Stimulated activated naive CD8-positive, alpha-beta T cell treated with anti-CD3 and anti-CD28 coated beads, Interleukin-15, amount 100 ng/mL, for 72 hours (primary cell): ENCODE results near the gene WRNIP1.
"Not testable (repeated sequence)": the region's sequence is repeated elsewhere in the genome, so short reads cannot be mapped to it uniquely, and the experiment has no call there.

Source experiments
- ATAC-seq: fragments of 150-1000 bp; cut with Tn5 transposase; 2 replicates; pipeline ENCODE4 v1.10.0; 2021; ENCODE audit warnings: mild to moderate bottlenecking, moderate library complexity
- DNase-seq, 2 donors: peaks; one replicate each; pipeline ENCODE4 v3.0.0; 2021 to 2022
- H3K27ac Mint-ChIP-seq, 2 donors: one replicate each; pipeline ENCODE4 v1.8.0; 2022; ENCODE audit warnings: mild to moderate bottlenecking in 2 of 2, mixed read lengths in 2 of 2, moderate library complexity in 2 of 2
- H3K27me3 Mint-ChIP-seq: one replicate; pipeline ENCODE4 v1.8.0; 2022; ENCODE audit warnings: mixed read lengths
- H3K4me1 Mint-ChIP-seq: one replicate; pipeline ENCODE4 v1.8.0; 2022; ENCODE audit warnings: mild to moderate bottlenecking, mixed read lengths
- H3K4me3 Mint-ChIP-seq, 2 donors: one replicate each; pipeline ENCODE4 v1.8.0; 2022; ENCODE audit warnings: mild to moderate bottlenecking in 2 of 2, mixed read lengths in 2 of 2, moderate library complexity in 1 of 2
- H3K9me3 Mint-ChIP-seq, 2 donors: one replicate each; pipeline ENCODE4 v1.8.0; 2022; ENCODE audit warnings: mixed read lengths in 2 of 2

Gene WRNIP1

GRCh38 chr6:2799936-2800527 lies 34.8 kb downstream of the WRNIP1 start:
- Mint-ChIP-seq H3K4me3 (peak overlapping the region; percentile 9 to 21), H3K27me3 (no peaks in the 10 kb centered on the region), H3K4me1 (peaks cover 45% of the 10 kb centered on the region), H3K9me3 (no peaks in the 10 kb centered on the region), H3K27ac (peak overlapping the region; percentile 54 to 83)
- ATAC-seq (peak; percentile 83), DNase-seq (peak in 1 of 2 donors; percentile 41)

- ATAC-seq = no peak
- no peak for DNase-seq
- Mint-ChIP-seq H3K27me3 (no peaks in the 10 kb centered on the region), H3K4me3 (no peak overlapping the region), H3K9me3 (no peaks in the 10 kb centered on the region), H3K4me1 (peaks cover 41% of the 10 kb centered on the region), H3K27ac (no peak overlapping the region)
Observed at GRCh38 chr6:2800552-2801316, 35.5 kb downstream of the WRNIP1 start.

GRCh38 chr6:2801687-2802086 lies 36.5 kb downstream of the WRNIP1 start:
- not testable (repeated sequence) for H3K4me3 Mint-ChIP-seq, H3K9me3 Mint-ChIP-seq, ATAC-seq, H3K27ac Mint-ChIP-seq, H3K27me3 Mint-ChIP-seq, DNase-seq
- peaks cover 43% of the 10 kb centered on the region for H3K4me1 Mint-ChIP-seq

- H3K4me3 Mint-ChIP-seq = no peak overlapping the region
- H3K27me3 Mint-ChIP-seq = no peaks in the 10 kb centered on the region
- ATAC-seq = no peak
- H3K9me3 Mint-ChIP-seq = no peaks in the 10 kb centered on the region
- H3K27ac Mint-ChIP-seq = no peak overlapping the region
- DNase-seq = no peak
- H3K4me1 Mint-ChIP-seq = peaks cover 37% of the 10 kb centered on the region
Observed at GRCh38 chr6:2802521-2803060, 37.4 kb downstream of the WRNIP1 start.

- DNase-seq (no peak), ATAC-seq (no peak)
- Mint-ChIP-seq H3K9me3 (no peaks in the 10 kb centered on the region), H3K4me1 (peaks cover 27% of the 10 kb centered on the region), H3K27ac (no peak overlapping the region), H3K4me3 (no peak overlapping the region), H3K27me3 (no peaks in the 10 kb centered on the region)
Observed at GRCh38 chr6:2803731-2804429, 38.7 kb downstream of the WRNIP1 start.

- peaks cover 25% of the 10 kb centered on the region for H3K4me1 Mint-ChIP-seq
- ATAC-seq (no peak), DNase-seq (no peak)
- no peak overlapping the region for H3K4me3 Mint-ChIP-seq
- H3K27me3 Mint-ChIP-seq = no peaks in the 10 kb centered on the region
- no peaks in the 10 kb centered on the region for H3K9me3 Mint-ChIP-seq
- peak overlapping the region in 1 of 2 donors; percentile 45 for H3K27ac Mint-ChIP-seq
Observed at GRCh38 chr6:2804516-2804915, 39.3 kb downstream of the WRNIP1 start.

GRCh38 chr6:2805031-2805430 lies 39.8 kb downstream of the WRNIP1 start:
- peaks cover 25% of the 10 kb centered on the region for H3K4me1 Mint-ChIP-seq
- no peak overlapping the region for H3K27ac Mint-ChIP-seq
- no peak for DNase-seq

GRCh38 chr6:2806644-2807043 lies 41.5 kb downstream of the WRNIP1 start:
- H3K4me3 Mint-ChIP-seq = no peak overlapping the region
- no peak for ATAC-seq
- DNase-seq = no peak
- H3K27ac Mint-ChIP-seq = no peak overlapping the region
- H3K27me3 Mint-ChIP-seq = no peaks in the 10 kb centered on the region
- H3K9me3 Mint-ChIP-seq = no peaks in the 10 kb centered on the region
- H3K4me1 Mint-ChIP-seq = peaks cover 28% of the 10 kb centered on the region

More at GRCh38 chr6:2805031-2805430, 39.8 kb downstream of the WRNIP1 start:
- no peak for ATAC-seq
- Mint-ChIP-seq H3K4me3 (no peak overlapping the region), H3K27me3 (no peaks in the 10 kb centered on the region), H3K9me3 (no peaks in the 10 kb centered on the region)

GRCh38 chr6:2807342-2808090 lies 42.3 kb downstream of the WRNIP1 start:
- Mint-ChIP-seq H3K4me3 (no peak overlapping the region), H3K27ac (no peak overlapping the region), H3K27me3 (no peaks in the 10 kb centered on the region), H3K9me3 (peaks cover 0 to 7% of the 10 kb centered on the region in 2 donors), H3K4me1 (peaks cover 28% of the 10 kb centered on the region)
- DNase-seq (no peak), ATAC-seq (no peak)

DNA sequence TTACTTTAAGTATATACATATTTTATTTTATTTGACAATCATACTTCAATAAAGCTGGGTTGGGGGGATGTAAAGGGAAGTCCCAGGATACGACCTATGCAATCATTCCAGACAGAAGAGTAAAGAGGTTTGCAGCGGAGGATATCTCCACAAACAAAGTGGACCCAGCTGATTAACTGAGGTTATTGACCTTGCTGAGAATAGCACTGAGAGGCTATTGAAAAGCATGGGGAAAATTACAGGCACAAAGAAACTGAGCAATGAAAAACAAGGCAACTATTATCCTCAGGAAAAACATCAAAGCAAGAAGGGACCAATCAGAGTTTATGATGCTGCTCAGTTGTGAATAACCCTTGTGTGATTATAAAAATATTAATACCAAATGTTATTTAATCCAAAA lies 43.8 kb downstream of the WRNIP1 start:
- Mint-ChIP-seq H3K27me3 (no peaks in the 10 kb centered on the region), H3K4me1 (peaks cover 28% of the 10 kb centered on the region), H3K4me3 (no peak overlapping the region), H3K27ac (no peak overlapping the region), H3K9me3 (peaks cover 0 to 7% of the 10 kb centered on the region in 2 donors)
- ATAC-seq = no peak
- DNase-seq = no peak

- Mint-ChIP-seq H3K9me3 (peaks cover 3 to 9% of the 10 kb centered on the region in 2 donors), H3K27ac (no peak overlapping the region), H3K27me3 (no peaks in the 10 kb centered on the region), H3K4me3 (no peak overlapping the region), H3K4me1 (peaks cover 28% of the 10 kb centered on the region)
- ATAC-seq (peak; percentile 94), DNase-seq (no peak)
Observed at GRCh38 chr6:2810092-2810671, 45.0 kb downstream of the WRNIP1 start.

GRCh38 chr6:2812695-2813094 lies 47.5 kb downstream of the WRNIP1 start:
- DNase-seq (no peak), ATAC-seq (no peak)
- Mint-ChIP-seq H3K9me3 (peaks cover 20 to 33% of the 10 kb centered on the region in 2 donors), H3K4me1 (peaks cover 28% of the 10 kb centered on the region), H3K27ac (no peak overlapping the region), H3K4me3 (no peak overlapping the region), H3K27me3 (no peaks in the 10 kb centered on the region)

GRCh38 chr6:2816158-2816557 lies 51.0 kb downstream of the WRNIP1 start:
- Mint-ChIP-seq H3K9me3 (peaks cover 20 to 33% of the 10 kb centered on the region in 2 donors), H3K27ac (no peak overlapping the region), H3K4me3 (no peak overlapping the region), H3K4me1 (peaks cover 25% of the 10 kb centered on the region), H3K27me3 (no peaks in the 10 kb centered on the region)
- DNase-seq = no peak
- ATAC-seq = no peak

DNA sequence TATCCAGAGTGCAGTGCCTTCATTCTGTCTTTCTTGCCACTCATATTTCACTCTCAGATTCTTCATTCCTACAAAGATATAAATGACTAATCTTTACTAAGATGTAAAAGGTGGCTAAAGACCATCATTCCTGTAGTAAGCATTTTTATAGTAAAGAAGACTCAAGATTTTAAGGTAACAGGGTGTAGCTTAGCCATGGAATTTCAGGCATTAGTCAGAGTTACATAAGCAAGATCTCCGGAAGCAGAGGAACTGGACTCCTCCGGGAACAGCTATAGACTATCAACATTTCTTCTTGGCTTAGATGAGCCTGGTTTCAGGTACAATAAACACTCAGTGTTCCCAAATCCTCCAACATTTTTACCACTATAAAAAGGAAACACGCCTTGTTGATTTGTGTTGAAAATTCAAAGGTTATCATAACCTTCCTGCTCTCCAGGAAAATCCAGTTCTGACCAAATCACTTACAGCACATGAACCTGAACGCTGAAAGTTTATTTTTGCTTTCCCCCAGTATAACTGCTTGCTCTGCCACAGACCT lies 52.8 kb downstream of the WRNIP1 start:
- Mint-ChIP-seq H3K9me3 (peaks cover 20 to 26% of the 10 kb centered on the region in 2 donors), H3K4me3 (no peak overlapping the region), H3K27ac (peak overlapping the region in 1 of 2 donors; percentile 19), H3K27me3 (peaks cover 8% of the 10 kb centered on the region), H3K4me1 (peaks cover 25% of the 10 kb centered on the region)
- no peak for DNase-seq
- peak; percentile 69 for ATAC-seq

DNA sequence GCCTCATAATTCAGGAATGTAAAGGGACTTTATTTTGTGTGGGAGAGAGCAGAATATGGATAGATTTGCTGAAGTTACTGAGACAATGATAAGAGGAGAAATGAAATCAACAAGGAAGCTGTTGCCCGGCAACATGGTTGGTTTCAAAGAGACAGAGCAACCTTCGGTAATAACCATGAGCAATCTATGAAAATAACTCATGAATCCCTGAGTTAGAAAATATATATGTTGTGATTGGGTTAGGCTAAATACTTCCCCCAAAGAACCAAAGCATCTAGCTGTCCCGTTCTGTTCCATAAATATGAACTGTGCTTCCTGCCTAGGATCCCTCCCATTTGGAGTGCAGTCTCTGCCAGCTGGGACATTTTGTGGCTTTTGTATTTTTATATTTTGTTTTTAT lies 53.4 kb downstream of the WRNIP1 start:
- H3K27me3 Mint-ChIP-seq = peaks cover 8% of the 10 kb centered on the region
- DNase-seq (no peak), ATAC-seq (peak; percentile 43)
- H3K27ac Mint-ChIP-seq = peak overlapping the region; percentile 19 to 22
- H3K4me3 Mint-ChIP-seq = no peak overlapping the region
- peaks cover 25% of the 10 kb centered on the region for H3K4me1 Mint-ChIP-seq
- H3K9me3 Mint-ChIP-seq = peaks cover 20 to 26% of the 10 kb centered on the region in 2 donors
